ENCODE data around the gene GNAI1.

DNA sequence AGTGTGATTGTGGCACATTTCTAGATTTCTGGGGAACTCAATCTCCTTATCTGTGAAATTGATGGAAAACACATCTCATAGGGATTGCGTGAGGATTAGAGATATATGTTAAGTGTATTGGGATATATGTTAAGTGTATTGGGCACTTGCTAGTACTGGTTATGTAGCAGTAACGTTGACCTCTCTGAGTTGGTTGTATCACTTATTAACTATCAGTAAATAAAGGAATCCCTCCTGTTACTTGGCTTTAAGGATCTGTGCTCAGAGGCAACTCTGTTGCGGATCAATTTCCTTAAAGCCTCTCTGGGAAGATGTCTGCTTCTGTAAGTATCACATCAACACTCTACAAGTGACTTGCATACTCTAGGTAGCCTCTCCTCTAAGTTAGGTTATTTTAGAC is 25.2 kb downstream of the GNAI1 start:
- TF ChIP-seq, protein P1, sequence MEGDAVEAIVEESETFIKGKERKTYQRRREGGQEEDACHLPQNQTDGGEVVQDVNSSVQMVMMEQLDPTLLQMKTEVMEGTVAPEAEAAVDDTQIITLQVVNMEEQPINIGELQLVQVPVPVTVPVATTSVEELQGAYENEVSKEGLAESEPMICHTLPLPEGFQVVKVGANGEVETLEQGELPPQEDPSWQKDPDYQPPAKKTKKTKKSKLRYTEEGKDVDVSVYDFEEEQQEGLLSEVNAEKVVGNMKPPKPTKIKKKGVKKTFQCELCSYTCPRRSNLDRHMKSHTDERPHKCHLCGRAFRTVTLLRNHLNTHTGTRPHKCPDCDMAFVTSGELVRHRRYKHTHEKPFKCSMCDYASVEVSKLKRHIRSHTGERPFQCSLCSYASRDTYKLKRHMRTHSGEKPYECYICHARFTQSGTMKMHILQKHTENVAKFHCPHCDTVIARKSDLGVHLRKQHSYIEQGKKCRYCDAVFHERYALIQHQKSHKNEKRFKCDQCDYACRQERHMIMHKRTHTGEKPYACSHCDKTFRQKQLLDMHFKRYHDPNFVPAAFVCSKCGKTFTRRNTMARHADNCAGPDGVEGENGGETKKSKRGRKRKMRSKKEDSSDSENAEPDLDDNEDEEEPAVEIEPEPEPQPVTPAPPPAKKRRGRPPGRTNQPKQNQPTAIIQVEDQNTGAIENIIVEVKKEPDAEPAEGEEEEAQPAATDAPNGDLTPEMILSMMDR (IDR thresholded peaks at IDR 0.05) = no peak
- TF ChIP-seq POLR2A (IDR thresholded peaks at IDR 0.05) = no peak
